GM13976 (cell line): Measurements from ENCODE around the gene PCGF3.
"Not testable (repeated sequence)": the region's sequence is repeated elsewhere in the genome, so short reads cannot be mapped to it uniquely, and the experiment has no call there.

Source experiments
- DNase-seq: peaks from one replicate; pipeline ENCODE4 v3.0.0; 2012; ENCODE audit warnings: low spot score
- in situ Hi-C: fragments of 300-500 bp; cut with MboI; formaldehyde crosslinking; loops from one replicate; pipeline ENCODE4 v1.12.0; 2022; ENCODE audit warnings: low sequenced_read_pairs, mixed read lengths, inconsistent platforms; ENCODE audit not compliant: unreplicated experiment
- TF ChIP-seq, protein P1 (sequence below): IDR thresholded peaks from 2 replicates; pipeline ENCODE4 v1.5.1; 2012; ENCODE audit warnings: borderline replicate concordance, mild to moderate bottlenecking; ENCODE audit not compliant: insufficient read depth; ENCODE audit errors: extremely low read depth, missing control alignments, control extremely low read depth

The PCGF3 gene

GRCh38 chr4:769511-769910 is 63.9 kb downstream of the PCGF3 start:
- DNase-seq = no peak
- in situ Hi-C loops = no loop called here
- TF ChIP-seq, protein P1, sequence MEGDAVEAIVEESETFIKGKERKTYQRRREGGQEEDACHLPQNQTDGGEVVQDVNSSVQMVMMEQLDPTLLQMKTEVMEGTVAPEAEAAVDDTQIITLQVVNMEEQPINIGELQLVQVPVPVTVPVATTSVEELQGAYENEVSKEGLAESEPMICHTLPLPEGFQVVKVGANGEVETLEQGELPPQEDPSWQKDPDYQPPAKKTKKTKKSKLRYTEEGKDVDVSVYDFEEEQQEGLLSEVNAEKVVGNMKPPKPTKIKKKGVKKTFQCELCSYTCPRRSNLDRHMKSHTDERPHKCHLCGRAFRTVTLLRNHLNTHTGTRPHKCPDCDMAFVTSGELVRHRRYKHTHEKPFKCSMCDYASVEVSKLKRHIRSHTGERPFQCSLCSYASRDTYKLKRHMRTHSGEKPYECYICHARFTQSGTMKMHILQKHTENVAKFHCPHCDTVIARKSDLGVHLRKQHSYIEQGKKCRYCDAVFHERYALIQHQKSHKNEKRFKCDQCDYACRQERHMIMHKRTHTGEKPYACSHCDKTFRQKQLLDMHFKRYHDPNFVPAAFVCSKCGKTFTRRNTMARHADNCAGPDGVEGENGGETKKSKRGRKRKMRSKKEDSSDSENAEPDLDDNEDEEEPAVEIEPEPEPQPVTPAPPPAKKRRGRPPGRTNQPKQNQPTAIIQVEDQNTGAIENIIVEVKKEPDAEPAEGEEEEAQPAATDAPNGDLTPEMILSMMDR = no peak

DNA sequence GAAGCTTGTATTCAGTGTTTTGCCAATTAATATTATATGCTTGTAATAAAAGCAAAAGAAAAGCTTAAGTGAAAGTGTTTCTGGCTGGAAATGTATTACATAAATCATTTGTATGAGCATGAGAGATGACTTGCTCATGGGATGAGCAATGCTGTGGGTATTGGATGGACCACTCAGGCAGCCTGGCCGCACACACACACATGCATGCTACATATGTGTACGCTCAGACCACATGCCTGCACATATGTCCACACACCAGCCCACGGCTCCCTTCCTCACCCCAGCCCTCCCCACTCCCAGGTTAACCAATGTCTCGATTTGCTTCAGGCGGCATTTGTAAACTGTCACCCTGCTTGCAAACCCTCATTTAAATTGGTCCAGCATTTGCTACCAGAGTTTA is 64.4 kb downstream of the PCGF3 start:
- in situ Hi-C loops = no loop called here
- no peak for DNase-seq
- TF ChIP-seq, protein P1 = no peak

- in situ Hi-C loops = no loop called here
- DNase-seq = no peak
- TF ChIP-seq, protein P1 = no peak
Observed at GRCh38 chr4:771464-771863, 65.8 kb downstream of the PCGF3 start.

GRCh38 chr4:772118-772517 is 66.5 kb downstream of the PCGF3 start:
- in situ Hi-C loops = no loop called here
- no peak for DNase-seq
- TF ChIP-seq, protein P1 = no peak

DNA sequence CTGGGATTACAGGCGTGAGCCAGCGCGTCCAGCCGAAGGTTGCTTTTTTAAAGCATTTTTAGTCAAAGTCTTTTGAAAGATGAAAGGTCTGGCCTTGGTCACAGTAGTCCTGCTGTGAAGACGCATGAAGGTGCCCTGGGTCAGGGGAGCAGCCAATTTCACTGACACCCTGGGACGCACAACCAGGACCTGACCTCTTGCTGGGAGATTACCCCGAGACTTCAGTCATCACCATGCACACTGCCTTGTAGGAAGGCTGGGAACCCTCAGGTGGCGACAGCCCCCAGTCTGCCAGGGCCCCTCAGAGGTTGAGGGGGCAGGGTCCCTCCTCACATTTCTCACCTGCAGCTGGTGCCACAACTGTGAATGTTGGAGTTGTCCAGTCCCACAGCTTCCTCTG is 67.1 kb downstream of the PCGF3 start:
- in situ Hi-C loops = no loop called here
- TF ChIP-seq, protein P1 = no peak
- DNase-seq = no peak

GRCh38 chr4:773214-773613 is 67.6 kb downstream of the PCGF3 start:
- in situ Hi-C loops = no loop called here
- no peak for DNase-seq
- TF ChIP-seq, protein P1 = no peak

GRCh38 chr4:774419-775092 is 68.9 kb downstream of the PCGF3 start:
- in situ Hi-C loops = not testable (repeated sequence)

GRCh38 chr4:775485-775884 is 69.9 kb downstream of the PCGF3 start:
- in situ Hi-C loops, DNase-seq: not testable (repeated sequence)

More at GRCh38 chr4:774419-775092, 68.9 kb downstream of the PCGF3 start:
- DNase-seq = not testable (repeated sequence)
